Raji (cell line): Measurements from ENCODE around the gene STEEP1.

Experiments used
- POLR2A ChIP-seq: IDR thresholded peaks from 2 replicates; pipeline ENCODE4 v1.6.1; 2011; ENCODE audit warnings: low read depth, low read length, control low read depth; ENCODE audit not compliant: insufficient read depth

STEEP1 gene

DNA sequence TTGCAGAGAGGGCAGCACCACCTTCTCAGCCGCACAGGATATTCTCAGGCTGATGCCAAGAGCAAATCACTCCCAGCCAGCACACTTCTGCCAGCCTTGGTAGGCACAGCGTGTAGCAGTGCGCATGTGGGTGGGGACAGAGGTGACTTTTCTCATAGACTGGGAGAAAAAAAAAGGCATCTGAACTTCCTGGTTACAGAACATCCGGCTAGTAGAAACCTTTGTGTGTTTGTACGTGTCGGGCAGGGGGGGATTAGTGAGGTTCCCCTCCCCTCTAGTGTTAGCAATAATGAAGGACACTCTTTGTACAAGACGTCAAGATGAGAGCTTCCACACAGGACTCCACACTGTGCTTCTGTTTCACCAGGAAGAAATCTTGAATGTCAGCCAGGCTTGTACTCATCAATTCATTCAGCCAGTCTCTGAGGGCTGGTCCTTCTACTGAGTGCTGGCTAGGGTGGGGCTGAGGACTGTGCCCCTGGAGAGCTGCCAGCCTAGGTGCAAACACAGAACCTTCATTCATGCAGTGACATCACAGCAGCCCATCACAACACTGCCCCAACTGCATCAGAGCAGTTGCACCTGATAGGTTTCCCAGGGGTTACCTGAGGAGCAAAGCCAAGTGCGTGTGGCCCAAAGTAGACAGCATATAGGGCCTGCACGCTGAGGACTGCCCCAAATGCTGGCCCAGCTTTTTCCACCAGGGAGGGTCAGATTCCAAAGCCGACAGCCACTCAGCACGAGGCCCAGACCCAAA, 62.3 kb downstream of the STEEP1 start:
- no peak for TF ChIP-seq POLR2A

DNA sequence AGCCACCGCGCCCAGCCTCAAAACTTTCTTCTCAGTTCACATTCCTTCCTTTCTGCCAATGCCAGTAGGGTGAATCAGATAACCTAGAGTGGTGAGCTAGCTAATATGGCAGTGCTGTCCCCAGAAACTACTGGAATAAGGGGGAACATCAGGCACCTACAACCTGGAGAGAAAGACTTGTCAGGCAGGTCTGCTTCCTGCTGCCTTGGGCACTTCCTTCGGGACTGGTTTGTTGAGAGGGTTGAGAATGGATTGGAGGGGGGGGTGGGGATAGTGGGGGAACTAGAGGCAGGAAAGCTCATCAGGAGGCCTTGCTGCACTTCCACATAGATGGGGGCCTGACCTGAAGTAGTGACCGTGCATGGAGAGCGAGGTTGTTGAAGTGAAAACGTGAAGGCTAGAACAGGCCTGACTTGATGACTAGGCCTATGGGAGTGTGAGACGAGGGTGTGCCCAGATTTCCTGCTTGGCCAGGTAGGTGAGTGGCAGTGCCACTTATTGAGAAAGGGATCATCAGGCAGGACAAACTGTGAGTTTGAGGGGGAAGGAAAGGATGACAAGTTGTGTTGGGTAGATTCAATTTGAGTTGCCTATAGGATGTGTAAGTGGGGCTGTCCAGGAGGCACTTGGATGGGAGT, 63.6 kb downstream of the STEEP1 start:
- no peak for TF ChIP-seq POLR2A

DNA sequence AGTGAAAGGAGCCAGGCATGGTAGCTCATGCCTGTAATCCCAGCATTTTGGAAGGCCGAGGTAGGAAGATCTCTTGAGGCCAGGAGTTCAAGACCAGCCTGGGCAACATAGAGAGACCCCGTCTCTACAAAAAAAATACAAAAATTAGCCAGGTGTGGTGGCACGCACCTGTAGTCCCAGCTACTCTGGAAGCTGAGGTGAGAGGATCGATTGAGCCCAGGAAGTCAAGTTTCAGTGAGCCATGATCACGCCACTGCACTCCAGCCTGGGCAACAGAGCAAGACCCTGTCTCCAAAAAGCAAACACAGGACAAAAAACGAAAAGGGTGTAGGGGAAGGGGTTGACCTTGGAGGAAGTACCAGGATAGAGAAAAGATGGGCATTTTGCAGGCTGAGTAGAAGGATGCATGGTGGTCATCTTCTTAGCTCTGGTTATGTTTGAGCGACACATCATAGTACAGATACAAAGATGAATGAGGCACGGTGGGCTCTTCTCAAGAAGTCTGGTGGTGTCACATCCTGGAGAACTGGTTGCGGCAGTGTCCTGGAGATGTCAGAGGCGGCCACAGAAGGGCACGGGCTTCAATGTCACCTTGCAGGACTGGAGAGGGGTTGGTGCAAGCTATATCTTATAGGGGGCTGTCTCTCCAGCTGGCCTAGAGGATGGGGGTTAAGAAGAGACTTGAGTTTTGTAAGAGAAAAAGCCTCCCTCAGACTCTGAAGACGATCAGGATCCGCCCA, 65.0 kb downstream of the STEEP1 start:
- no peak for TF ChIP-seq POLR2A

DNA sequence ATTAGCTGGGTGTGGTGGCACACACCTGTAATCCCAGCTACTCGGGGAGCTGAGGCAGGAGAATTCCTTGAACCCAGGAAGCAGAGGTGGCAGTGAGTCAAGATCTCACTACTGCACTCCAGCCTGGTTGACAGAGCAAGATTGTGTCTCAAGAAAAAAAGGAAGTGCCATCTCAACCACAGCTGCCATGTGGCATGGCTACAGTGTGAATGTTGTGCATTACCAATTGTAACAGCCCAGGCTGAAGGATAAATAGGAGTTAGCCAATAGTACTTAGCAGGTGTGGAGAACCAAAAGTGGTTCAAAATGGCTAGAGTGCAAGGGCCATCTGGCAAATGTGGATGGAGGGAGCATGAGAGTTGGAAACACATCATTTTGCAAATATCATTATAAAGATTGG, 68.0 kb downstream of the STEEP1 start:
- no peak for TF ChIP-seq POLR2A

DNA sequence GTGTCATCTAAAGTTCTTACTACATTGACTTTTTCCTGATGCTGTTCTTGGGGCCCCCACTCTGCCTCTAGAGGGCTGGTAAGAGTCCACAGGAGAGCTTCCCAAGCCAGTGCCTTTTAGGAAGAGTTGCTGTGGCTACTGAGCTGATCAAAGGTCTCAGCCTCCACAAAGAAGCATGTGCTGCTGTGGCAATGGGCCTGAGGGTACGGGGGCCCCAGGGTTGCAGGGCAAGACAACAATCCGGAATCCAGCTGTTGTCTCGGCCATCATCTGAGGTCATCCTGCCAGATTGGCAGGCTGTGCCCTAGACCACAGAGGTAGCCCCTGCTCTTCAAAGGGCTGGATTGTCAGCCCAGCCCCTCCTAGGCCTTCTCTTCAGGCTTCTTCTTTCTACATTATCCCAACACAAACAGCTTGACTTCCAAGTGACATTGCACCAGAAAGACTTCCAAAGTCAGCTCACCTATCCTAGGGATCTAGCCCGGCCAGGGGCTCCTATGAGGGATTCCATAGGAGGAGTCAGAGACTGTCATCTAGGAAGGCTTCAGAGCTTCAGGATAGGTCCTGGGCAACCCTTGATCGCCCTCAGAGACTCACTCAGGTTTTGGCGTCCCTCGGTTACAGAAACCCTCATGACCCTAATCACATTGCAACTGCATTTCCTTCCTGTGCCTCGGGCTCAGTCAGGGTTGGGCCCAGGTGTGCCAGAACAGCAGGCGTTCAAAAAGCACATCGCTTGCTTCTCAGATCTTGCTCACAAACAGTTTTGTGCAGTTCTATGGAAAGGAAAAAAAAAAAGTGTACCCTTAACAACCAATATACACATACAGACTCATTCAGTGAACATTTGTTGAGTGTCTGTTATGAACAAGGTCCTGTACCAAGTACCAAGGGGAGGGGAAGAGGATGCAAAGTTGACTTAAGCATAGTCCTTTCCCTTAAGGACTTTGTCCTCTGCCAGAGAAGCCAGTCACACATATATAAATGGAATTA, 69.2 kb downstream of the STEEP1 start:
- TF ChIP-seq POLR2A, result no peak

DNA sequence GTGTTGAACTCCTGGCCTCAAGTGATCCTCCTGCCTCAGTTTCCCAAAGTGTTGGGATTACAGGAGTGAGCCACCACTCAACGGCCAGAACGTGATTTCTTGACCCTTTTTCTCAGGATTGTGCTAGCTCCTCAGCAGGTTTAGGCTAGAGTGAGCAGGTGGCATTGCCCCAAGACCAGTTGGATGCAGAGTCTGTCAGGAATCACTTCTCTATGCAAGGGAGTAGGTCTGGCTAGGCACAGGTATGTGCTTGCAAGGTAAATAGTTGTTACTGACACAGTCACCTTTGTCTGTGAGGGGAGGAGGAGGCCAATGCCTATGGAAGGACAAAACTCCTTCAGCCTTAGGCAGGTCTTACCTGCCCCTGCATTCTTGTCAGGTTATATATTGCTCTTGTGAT, 72.7 kb downstream of the STEEP1 start:
- no peak for TF ChIP-seq POLR2A

DNA sequence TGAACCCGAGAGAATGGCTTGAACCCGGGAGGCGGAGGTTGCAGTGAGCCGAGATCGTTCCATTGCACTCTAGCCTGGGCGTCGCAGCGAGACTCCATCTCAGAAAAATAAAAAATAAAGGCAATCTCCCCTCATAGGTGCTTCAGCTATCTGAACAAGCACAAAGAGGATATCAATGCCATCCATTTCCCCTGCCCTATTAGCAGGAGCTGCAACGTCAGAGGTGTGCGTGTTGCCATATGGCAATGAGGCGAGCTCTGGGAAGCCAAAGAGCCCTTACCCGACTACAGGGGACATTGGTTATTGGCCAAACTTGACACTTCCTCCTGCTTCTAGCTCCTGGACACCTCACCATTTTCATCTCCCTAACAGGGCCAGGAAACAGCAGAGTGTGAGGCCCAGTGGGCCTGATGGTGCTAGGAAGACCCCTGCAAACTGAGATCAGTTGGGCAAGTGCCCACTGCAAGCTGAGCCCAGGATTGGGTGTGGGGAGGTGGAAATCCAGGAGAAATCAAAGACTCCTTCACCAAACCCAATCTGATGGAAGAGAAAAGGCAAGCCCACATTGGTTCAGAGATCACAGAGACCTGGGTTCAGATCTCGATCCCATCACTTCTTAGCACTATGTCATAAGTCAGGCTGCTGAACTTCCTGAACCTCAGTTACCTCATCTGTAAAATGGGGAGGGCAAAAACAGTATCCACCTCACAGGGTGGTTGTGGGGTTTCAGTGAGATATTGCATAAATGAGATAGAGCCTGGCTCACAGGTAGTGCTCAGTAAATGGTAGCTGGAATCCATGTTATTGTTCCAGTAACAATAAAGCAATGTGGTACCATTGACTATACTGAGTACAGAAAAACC, 75.8 kb downstream of the STEEP1 start:
- TF ChIP-seq POLR2A, result no peak

DNA sequence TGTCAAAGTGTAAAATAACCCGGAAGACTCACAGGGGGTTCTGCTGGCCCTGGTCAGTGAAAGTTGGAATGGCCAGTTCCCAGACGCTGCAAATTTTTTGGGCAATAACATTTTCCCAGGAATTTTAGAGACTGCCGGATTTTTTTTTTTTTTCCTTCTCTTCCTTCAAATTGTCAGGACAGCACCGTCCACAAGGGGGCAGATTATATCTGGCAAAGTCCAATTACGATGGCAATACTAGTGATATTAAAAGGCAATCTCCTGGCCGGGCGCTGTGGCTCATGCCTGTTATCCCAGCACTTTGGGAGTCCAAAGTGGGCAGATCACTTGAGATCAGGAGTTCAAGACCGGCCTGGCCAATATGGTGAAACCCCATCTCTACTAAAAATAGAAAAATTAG, 76.5 kb downstream of the STEEP1 start:
- no peak for TF ChIP-seq POLR2A
